GM21381 (cell line): ENCODE results near the gene SAA1.

Source experiments
- ATAC-seq: cut with Tn5 transposase; IDR thresholded peaks from one replicate; pipeline ENCODE4 v1.9.1; 2021; ENCODE audit warnings: mild to moderate bottlenecking, moderate library complexity; ENCODE audit not compliant: unreplicated experiment

SAA1 gene

DNA sequence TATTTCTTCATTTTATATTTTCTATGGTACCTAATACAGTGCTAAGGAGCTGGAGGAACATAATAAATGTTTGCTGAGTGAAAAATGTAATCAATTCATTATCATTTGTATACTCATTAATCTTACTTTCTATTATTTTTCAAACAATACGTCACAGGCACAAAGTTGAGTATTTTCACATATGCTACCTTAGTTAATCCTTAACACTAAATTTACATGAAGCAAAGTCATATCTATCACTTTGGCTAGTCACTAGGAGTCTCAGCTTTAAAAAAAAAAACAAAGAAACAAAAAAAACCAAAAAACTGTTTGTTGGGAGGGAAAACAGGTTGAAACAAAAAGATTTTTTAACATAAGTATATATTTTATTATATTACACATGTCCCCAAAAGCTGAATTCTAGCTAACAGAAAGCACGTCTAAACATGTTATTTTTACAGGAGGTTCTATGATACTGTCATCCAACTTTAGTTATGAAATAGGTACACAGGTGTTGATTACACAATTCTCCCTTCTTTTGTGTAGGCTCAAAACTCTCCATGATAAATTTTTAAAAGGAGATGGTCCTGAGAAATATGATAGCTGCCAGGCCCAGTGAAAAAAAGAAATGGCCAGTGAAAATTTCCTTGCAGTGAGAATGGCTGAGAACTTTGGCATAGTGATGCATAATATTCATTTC lies 41.5 kb downstream of the SAA1 start:
- no peak for ATAC-seq

DNA sequence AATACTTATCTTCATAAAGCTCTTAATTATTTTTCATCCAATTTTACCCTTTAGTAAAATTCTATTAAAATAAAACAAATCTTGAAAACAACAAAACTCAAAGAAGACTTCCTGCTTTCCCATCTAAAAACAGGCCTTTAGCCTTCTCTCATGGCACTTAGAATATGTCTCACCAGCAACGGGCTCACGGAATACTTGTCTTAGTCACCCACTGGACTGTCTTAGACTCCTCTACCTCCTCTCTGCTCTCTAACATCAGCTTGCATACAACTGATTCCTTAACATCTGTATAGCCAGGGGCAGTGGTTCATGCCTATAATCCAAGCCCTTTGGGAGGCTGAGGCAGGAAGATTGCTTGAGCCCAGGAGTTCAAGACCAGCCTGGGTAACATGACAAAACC lies 42.2 kb downstream of the SAA1 start:
- ATAC-seq = no peak

GRCh38 chr11:18309691-18310090 lies 43.6 kb downstream of the SAA1 start:
- ATAC-seq = no peak

DNA sequence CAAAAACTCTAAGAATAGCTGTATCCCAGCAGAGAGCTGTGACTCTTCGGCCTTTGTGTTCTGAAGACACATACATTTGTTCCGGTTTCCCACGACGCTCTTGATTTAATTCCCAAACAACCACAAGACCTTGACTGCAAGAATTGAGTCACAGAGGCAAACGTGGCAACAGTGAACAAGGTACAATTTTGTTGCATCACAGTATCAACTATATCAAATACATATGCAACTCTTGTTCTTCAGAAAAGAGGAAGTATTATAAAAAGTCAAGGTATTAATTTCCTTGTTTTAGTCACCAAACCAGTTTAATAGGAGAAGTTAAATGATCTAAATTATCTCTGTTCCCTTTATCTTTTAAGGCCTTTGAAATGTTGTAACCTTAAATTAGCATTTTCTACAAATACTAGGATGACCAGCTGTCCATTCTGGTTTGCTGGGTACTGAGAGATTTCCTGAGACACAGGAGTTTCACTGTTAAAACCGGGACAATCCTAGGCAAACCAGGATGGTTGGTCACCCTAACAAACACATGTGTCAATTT lies 44.8 kb downstream of the SAA1 start:
- ATAC-seq = no peak

- ATAC-seq = no peak
These were observed 45.9 kb downstream of the SAA1 start for GRCh38 chr11:18312012-18312411.

- ATAC-seq = no peak
These were observed 46.8 kb downstream of the SAA1 start for GRCh38 chr11:18312663-18313420.

DNA sequence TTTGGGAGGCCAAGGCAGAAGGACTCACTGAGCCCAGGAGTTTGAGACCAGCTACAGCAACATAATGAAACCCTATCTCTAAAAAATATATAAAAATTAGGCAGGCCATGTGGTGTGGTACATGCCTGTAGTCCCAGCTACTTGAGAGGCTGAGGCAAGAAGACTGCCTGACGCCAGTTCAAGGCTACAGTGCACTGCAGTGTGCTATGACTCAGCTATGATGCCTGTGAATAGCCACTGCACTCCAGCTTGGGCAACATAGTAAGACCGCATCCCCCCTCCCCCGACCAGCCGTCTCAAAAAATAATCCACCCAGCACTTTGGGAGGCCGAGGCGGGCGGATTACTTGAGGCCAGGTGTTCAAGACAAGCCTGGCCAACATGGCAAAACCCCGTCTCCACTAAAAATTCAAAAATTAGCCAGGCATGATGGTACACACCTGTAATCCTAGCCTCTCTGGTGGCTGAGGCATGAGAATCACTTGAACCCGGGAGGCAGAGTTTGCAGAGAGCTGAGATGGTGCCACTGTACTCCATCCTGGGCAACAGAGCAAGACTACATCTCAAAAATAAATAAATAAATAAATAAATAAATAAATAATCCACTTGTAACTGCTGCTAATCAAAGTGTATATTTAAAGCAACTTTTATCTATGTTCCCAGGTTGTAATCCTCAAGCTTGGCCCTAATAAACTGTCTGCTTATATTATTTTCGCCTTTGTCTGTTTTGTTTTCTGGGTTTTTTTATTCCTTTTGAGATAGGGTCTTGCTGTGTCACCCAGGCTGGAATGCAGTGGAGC lies 48.1 kb downstream of the SAA1 start:
- ATAC-seq = no peak

GRCh38 chr11:18314784-18315523 lies 48.9 kb downstream of the SAA1 start:
- ATAC-seq = no peak

DNA sequence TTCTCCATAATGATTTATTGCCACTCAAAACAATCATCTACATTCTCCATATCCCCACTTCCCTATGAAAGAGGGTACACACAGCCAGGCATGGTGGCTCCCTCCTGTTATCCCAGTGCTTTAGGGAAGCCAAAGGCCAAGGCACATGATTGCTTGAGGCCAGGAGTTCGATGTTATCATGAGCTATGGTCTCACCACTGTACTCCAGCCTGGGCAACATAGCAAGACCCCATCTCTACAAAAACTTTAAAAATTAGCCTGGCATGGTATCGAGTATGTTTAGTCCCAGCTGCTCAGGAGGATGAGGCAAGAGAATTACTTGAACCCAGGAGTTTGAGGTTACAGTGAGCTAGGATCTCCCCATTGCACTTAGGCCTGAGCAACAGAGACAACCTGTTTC lies 49.8 kb downstream of the SAA1 start:
- no peak for ATAC-seq

GRCh38 chr11:18317551-18317950 lies 51.5 kb downstream of the SAA1 start:
- no peak for ATAC-seq
